ENCODE measurements around the gene MCL1.
"Not testable (repeated sequence)": the region's sequence is repeated elsewhere in the genome, so short reads cannot be mapped to it uniquely, and the experiment has no call there.

MCL1 gene

GRCh38 chr1:150601540-150601939, 22.1 kb upstream of the MCL1 start:
- no peak for DNase-seq

- DNase-seq, result not testable (repeated sequence)
Observed at GRCh38 chr1:150598346-150598745, 18.9 kb upstream of the MCL1 start.

- no peak for DNase-seq
Observed at GRCh38 chr1:150596976-150597375, 17.6 kb upstream of the MCL1 start.

- DNase-seq, result no peak
Observed at GRCh38 chr1:150596095-150596892, 16.9 kb upstream of the MCL1 start.

- no peak for DNase-seq
Observed at GRCh38 chr1:150582371-150582770, 3.0 kb upstream of the MCL1 start.

- not testable (repeated sequence) for DNase-seq
Observed at GRCh38 chr1:150581962-150582361, 2.6 kb upstream of the MCL1 start.

GRCh38 chr1:150581437-150581836, 2.0 kb upstream of the MCL1 start:
- DNase-seq, result not testable (repeated sequence)

GRCh38 chr1:150580966-150581365, 1.6 kb upstream of the MCL1 start:
- not testable (repeated sequence) for DNase-seq

- no peak for DNase-seq
Observed at GRCh38 chr1:150579945-150580642, 684 bp upstream of the MCL1 start.

GRCh38 chr1:150578272-150579109, 919 bp downstream of the MCL1 start:
- DNase-seq, result peak; percentile 62 to 69

GRCh38 chr1:150577557-150578271, 1.7 kb downstream of the MCL1 start:
- no peak for DNase-seq

GRCh38 chr1:150576794-150577556, 2.4 kb downstream of the MCL1 start:
- DNase-seq, result no peak

- DNase-seq, result no peak
Observed at GRCh38 chr1:150576367-150576711, 3.1 kb downstream of the MCL1 start.

GRCh38 chr1:150575518-150576366, 3.7 kb downstream of the MCL1 start:
- DNase-seq, result no peak

- DNase-seq, result no peak
Observed at GRCh38 chr1:150575072-150575489, 4.3 kb downstream of the MCL1 start.

GRCh38 chr1:150574260-150575071, 4.9 kb downstream of the MCL1 start:
- DNase-seq, result no peak

- not testable (repeated sequence) for DNase-seq
Observed at GRCh38 chr1:150573648-150574071, 5.8 kb downstream of the MCL1 start.

- no peak for DNase-seq
Observed at GRCh38 chr1:150572918-150573647, 6.3 kb downstream of the MCL1 start.

- DNase-seq, result no peak
Observed at GRCh38 chr1:150568594-150568966, 10.8 kb downstream of the MCL1 start.

Measured in stimulated activated CD4-positive, alpha-beta T cell treated with anti-CD3 and anti-CD28 coated beads, Interleukin-2, amount 100 ng/mL, for 24 hours (primary cell).